Ascending aorta (tissue), 2 donors: Measurements from ENCODE around the gene SOCS1. TPM values are rescaled to one million over a fixed set of nuclear protein-coding genes. Genes with fewer than 3 reads are reported as not detected.

ENCODE experiments used
- DNase-seq, 2 donors: peaks; one replicate each; pipeline ENCODE4 v3.0.0-alpha.2; 2019; ENCODE audit warnings: low spot score in 2 of 2
- H3K27ac ChIP-seq, 2 donors: fragments of 200-600 bp; sonication (generic); one replicate each; pipeline ENCODE4 v1.5.1; 2016 to 2017; ENCODE audit warnings: mild to moderate bottlenecking in 1 of 2
- H3K27me3 ChIP-seq: fragments of 200-600 bp; sonication (generic); one replicate; pipeline ENCODE4 v1.5.1; 2017
- H3K36me3 ChIP-seq, 2 donors: fragments of 200-600 bp; sonication (generic); one replicate each; pipeline ENCODE4 v1.5.1; 2016
- H3K4me1 ChIP-seq, 2 donors: fragments of 200-600 bp; sonication (generic); one replicate each; pipeline ENCODE4 v1.5.1; 2016 to 2017; ENCODE audit warnings: mild to moderate bottlenecking in 1 of 2
- H3K4me3 ChIP-seq, 2 donors: fragments of 200-600 bp; sonication (generic); one replicate each; pipeline ENCODE4 v1.5.1; 2016 to 2017; ENCODE audit warnings: mild to moderate bottlenecking in 1 of 2
- H3K9me3 ChIP-seq, 2 donors: fragments of 200-600 bp; sonication (generic); one replicate each; pipeline ENCODE4 v1.5.1; 2016
- intact Hi-C: fragments of 100-400 bp; cut with DNase I; formaldehyde crosslinking; loops from one replicate; pipeline ENCODE4 v1.15.1; 2023
- total RNA-seq: library from RNA; depleted of rRNA; stranded (reverse); fragments of >200 nt; gene quantifications from one replicate; pipeline ENCODE4 v1.1.0, GENCODE V29; 2016
- TF ChIP-seq, protein P1 (sequence below), 3 experiments: fragments of 200-600 bp in 2 of 3; fragments of 450-650 bp in 1 of 3; sonication (generic) in 2 of 3; IDR thresholded peaks; one replicate each; pipeline ENCODE4 v1.5.1; 2016 to 2019; ENCODE audit warnings: antibody characterized with exemption in 3 of 3, mild to moderate bottlenecking in 1 of 3, moderate library complexity in 1 of 3

The SOCS1 gene
- total RNA-seq, 1 donor from 2014 or later, result 1.8 TPM

- no peaks in the 10 kb centered on the region for H3K36me3 ChIP-seq
- H3K27me3 ChIP-seq, result no peaks in the 10 kb centered on the region
- TF ChIP-seq, protein P1, sequence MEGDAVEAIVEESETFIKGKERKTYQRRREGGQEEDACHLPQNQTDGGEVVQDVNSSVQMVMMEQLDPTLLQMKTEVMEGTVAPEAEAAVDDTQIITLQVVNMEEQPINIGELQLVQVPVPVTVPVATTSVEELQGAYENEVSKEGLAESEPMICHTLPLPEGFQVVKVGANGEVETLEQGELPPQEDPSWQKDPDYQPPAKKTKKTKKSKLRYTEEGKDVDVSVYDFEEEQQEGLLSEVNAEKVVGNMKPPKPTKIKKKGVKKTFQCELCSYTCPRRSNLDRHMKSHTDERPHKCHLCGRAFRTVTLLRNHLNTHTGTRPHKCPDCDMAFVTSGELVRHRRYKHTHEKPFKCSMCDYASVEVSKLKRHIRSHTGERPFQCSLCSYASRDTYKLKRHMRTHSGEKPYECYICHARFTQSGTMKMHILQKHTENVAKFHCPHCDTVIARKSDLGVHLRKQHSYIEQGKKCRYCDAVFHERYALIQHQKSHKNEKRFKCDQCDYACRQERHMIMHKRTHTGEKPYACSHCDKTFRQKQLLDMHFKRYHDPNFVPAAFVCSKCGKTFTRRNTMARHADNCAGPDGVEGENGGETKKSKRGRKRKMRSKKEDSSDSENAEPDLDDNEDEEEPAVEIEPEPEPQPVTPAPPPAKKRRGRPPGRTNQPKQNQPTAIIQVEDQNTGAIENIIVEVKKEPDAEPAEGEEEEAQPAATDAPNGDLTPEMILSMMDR (IDR thresholded peaks at IDR 0.05), result no peak
- intact Hi-C loops, result no loop called here
- no peak overlapping the region for H3K4me3 ChIP-seq
- no peak for DNase-seq
- H3K4me1 ChIP-seq, result no peaks in the 10 kb centered on the region
- H3K27ac ChIP-seq, result no peak overlapping the region
- H3K9me3 ChIP-seq, result no peaks in the 10 kb centered on the region
These were observed 33.2 kb upstream of the SOCS1 start for GRCh38 chr16:11289202-11289601.

DNA sequence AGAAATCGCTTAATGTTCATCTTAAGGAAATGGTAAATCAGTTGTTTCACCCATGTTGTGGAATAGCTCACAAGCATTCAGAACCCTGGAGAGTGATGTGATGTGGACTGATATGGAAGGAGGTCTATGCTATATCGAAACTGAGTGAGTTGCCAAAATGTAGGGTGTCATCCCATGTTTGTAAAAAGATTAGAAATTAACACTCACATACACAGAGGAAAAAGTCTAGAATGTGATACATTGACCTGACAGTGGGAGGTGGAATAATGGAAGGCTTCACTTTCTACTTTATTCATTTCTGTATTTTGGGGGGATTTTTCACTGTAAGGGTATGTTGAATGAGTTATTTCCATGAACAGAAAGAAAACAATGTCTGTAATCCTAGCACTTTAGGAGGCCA, 29.8 kb upstream of the SOCS1 start:
- TF ChIP-seq, protein P1 (IDR thresholded peaks at IDR 0.05), result no peak
- Histone ChIP-seq H3K9me3 (no peaks in the 10 kb centered on the region), H3K27ac (no peak overlapping the region), H3K4me1 (no peaks in the 10 kb centered on the region), H3K36me3 (no peaks in the 10 kb centered on the region), H3K27me3 (no peaks in the 10 kb centered on the region), H3K4me3 (no peak overlapping the region)
- intact Hi-C loops, result no loop called here
- no peak for DNase-seq

GRCh38 chr16:11283820-11284248, 27.8 kb upstream of the SOCS1 start:
- Histone ChIP-seq H3K27me3 (no peaks in the 10 kb centered on the region), H3K27ac (no peak overlapping the region), H3K4me1 (no peaks in the 10 kb centered on the region), H3K4me3 (no peak overlapping the region), H3K9me3 (no peaks in the 10 kb centered on the region), H3K36me3 (no peaks in the 10 kb centered on the region)
- intact Hi-C loops, result no loop called here
- no peak for DNase-seq
- TF ChIP-seq, protein P1 (IDR thresholded peaks at IDR 0.05), result no peak

DNA sequence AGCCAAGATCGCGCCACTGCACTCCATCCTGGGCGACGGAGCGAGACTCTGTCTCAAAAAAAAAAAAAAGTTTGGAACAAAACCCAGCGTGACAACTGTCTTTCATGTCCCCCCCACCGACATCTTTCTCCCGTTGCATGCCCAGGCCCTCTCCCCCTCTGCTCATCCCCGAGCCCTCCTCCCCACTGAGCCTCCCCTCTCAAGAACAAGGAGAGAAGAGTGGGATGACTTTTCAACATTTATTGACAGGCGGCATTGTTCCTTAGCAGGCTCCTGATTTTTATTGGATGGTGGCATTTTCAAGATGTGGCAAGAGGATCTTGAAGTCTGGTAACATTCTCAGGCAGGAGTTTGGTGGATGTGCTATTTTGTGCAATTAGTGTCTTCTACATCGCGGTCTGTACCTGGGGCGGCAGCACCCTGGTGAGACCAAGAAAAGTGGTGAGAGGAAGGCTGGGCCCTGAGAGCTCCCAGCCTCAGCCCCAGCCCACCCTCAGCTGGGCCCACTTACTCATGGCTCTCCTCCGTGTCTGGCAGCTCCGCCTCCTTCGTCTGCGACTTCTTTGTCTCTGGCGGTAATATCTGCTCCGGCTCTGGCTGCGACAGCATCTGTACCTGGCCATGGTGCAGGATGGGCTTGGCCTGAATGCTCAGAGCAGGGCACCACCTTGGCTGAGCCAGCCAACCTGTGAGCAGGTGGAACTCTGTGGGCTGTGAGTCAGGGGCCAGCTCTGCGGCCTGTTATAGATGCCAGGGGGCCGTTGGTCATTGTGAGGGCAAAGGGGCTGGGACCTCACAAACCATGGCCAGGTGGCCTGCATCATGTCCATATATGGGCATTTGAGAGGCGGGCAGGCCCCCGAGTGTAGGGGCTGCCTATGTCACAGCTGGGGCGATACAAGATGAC, 24.9 kb upstream of the SOCS1 start, which contains the start of gene PRM1:
PRM1 (minus strand) TSS at position 715 of the 907 bp plus-strand sequence; CDS start at position 623, 92 bp downstream.
- DNase-seq, result no peak
- Histone ChIP-seq H3K27me3 (no peaks in the 10 kb centered on the region), H3K4me1 (no peaks in the 10 kb centered on the region), H3K36me3 (no peaks in the 10 kb centered on the region), H3K27ac (no peak within 1 kb of the TSS), H3K9me3 (no peaks in the 10 kb centered on the region), H3K4me3 (no peak within 1 kb of the TSS)
- TF ChIP-seq, protein P1 (IDR thresholded peaks at IDR 0.05), result no peak
- intact Hi-C loops, result no loop called here

DNA sequence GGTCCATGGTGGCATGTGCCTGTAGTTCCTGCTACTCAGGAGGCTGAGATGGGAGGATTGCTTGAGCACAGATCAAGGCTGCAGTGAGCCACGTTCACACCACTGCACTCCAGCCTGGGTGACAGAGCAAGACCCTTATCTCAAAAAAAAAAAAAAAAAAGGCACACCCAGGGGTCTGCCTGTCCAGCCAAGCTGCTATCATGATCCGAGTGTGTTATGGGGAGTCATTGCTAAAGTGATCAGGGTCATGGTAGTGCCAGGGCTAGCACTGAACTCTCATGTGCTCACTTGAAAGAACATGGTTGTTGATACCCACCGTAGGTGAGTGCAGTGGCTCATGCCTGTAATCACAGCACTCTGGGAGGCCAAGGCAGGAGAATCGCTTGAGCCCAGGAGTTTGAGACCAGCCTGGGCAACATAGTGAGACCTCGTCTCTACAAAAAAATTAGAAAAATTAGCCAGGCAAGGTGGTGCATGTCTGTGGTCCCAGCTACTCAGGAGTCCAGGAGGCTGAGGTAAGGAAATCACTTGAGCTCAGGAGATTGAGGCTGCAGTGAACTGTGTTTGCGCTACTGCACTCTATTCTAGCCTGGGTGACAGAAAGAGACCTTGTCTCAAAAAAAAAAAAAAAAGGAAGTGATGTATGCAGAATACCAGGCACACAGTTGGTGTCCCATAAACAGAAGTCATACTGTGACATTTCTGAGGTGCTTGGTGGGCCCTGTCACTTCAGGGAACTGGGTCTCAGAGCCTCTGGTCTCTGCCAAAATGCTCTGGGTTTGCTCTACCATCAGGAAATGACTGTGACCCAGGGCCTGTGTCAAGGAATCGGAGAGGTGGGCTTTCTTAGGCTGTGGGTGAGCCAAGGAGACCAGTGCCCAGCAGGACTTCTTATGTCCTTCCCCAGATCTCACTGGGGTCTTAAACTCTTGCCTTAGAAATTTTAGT, 23.0 kb upstream of the SOCS1 start:
- H3K27ac ChIP-seq, result no peak overlapping the region
- no peaks in the 10 kb centered on the region for H3K36me3 ChIP-seq
- intact Hi-C loops, result no loop called here
- no peaks in the 10 kb centered on the region for H3K9me3 ChIP-seq
- H3K4me1 ChIP-seq, result no peaks in the 10 kb centered on the region
- no peaks in the 10 kb centered on the region for H3K27me3 ChIP-seq
- TF ChIP-seq, protein P1 (IDR thresholded peaks at IDR 0.05), result no peak
- no peak for DNase-seq
- no peak overlapping the region for H3K4me3 ChIP-seq
